HepG2 (cell line): Measurements from ENCODE around the gene TAOK3.

ENCODE experiments used
- BHLHE40 ChIP-seq: IDR thresholded peaks from 2 replicates; pipeline ENCODE4 v1.6.1; 2011; ENCODE audit warnings: low read length, improper control_type of control experiment
- FOXK2 ChIP-seq: fragments of 450-650 bp; IDR thresholded peaks from 2 replicates; pipeline ENCODE4 v1.6.1; 2016
- MYC ChIP-seq: sonication (generic); formaldehyde crosslinking; IDR thresholded peaks from 2 replicates; pipeline ENCODE4 v1.9.0; 2021; ENCODE audit warnings: missing genetic modification reagents, borderline replicate concordance
- RAD21 ChIP-seq: fragments of 450-650 bp; formaldehyde crosslinking; IDR thresholded peaks from 2 replicates; pipeline ENCODE4 v1.5.0; 2020; ENCODE audit warnings: mild to moderate bottlenecking
- SETDB1 ChIP-seq: sonication (generic); formaldehyde crosslinking; IDR thresholded peaks from 2 replicates; pipeline ENCODE4 v1.5.1; 2020; ENCODE audit warnings: missing genetic modification reagents, mild to moderate bottlenecking, borderline replicate concordance
- SIX4 ChIP-seq: sonication (generic); formaldehyde crosslinking; IDR thresholded peaks from 2 replicates; pipeline ENCODE4 v1.4.0; 2020; ENCODE audit warnings: missing genetic modification reagents
- TAF15 ChIP-seq: fragments of 200-400 bp; formaldehyde crosslinking; IDR thresholded peaks from one replicate; pipeline ENCODE4 v1.6.1; 2018; ENCODE audit warnings: mild to moderate bottlenecking, low read depth, low read length; ENCODE audit not compliant: poor library complexity, severe bottlenecking
- TEAD2 ChIP-seq: sonication (generic); formaldehyde crosslinking; IDR thresholded peaks from 2 replicates; pipeline ENCODE4 v1.9.0; 2021; ENCODE audit warnings: missing genetic modification reagents
- ZBTB10 ChIP-seq: sonication (generic); formaldehyde crosslinking; IDR thresholded peaks from 2 replicates; pipeline ENCODE4 v1.4.0; 2020; ENCODE audit warnings: missing genetic modification reagents, borderline replicate concordance
- ZC3H4 ChIP-seq: sonication (generic); formaldehyde crosslinking; IDR thresholded peaks from 2 replicates; pipeline ENCODE4 v1.4.0; 2020; ENCODE audit warnings: missing genetic modification reagents, borderline replicate concordance
- ZNF414 ChIP-seq: sonication (generic); formaldehyde crosslinking; IDR thresholded peaks from 2 replicates; pipeline ENCODE4 v1.5.0; 2020; ENCODE audit warnings: missing genetic modification reagents

DNA sequence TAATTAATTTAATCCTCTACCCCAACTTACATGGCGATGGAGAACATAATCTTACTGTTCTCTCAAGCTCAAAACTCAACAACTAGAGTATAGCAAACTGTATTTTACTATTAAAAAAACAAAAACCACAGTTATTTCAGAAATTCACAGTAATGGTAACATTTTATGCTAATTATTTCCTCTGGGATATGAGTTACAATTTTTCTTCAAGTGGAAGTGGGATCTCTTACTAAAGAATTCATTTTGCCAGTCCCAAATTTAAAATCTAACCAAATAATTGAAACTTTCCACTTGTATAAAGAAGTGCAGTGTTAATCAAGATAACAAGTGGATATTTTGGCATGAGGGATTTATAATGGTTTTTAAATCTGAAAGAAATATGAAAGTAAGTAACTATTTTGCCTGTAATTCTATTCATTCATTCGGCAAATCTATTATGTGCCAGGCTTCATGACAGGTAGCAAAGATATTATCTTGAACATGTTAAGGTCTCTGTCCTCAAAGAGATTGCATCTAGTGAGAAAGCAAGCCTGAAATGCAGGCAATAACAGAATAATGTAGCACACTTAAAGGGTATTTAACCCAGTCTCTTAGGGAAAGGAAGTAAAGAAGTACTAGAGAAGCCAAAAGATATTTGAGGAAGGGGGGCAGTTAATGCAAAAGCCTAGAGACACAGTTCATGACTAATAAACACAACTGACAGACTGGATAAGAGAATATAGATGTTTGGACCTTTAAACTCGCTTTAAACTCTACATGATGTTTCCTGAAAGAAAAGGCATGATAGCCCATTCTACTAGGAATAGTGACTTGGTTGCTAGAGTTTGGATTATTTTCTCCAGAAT, 44.0 kb downstream of the TAOK3 start:
- TF ChIP-seq ZC3H4 (no peak), ZNF414 (no peak), SIX4 (CRISPR knock-in tag) (no peak), ZBTB10 (CRISPR knock-in tag) (no peak), FOXK2 (no peak), MYC (no peak), SETDB1 (CRISPR knock-in tag) (no peak), RAD21 (CRISPR knock-in tag) (no peak), BHLHE40 (no peak), TAF15 (no peak), TEAD2 (CRISPR knock-in tag) (no peak)
